ENCODE measurements around the gene EEA1.

The EEA1 gene

DNA sequence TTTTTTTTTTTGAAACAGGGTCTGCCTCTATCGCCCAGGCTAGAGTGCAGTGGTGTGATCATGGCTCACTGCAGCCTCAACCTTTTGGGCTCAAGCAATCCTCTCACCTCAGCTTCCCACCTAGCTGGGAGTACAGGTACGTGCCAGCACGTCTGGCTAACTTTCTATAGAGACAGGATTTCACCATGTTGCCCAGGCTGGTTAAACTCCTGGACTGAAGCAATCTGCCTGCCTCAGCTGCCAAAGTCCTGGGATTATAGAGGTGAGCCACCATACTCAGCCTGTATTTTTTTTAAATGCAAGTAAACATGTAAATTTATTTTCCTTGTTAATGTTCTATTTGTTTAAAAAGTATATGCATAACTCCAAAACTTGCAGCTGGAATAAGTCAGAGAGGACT, 80.4 kb downstream of the EEA1 start:
- ChIA-PET CTCF (interaction anchor here (0.8 kb wide), 1 partner anchor 11 kb away, joined by 3 read pairs; no protein-coding TSS in a partner anchor), POLR2A (no interaction called here)
- TF ChIP-seq, protein P1, sequence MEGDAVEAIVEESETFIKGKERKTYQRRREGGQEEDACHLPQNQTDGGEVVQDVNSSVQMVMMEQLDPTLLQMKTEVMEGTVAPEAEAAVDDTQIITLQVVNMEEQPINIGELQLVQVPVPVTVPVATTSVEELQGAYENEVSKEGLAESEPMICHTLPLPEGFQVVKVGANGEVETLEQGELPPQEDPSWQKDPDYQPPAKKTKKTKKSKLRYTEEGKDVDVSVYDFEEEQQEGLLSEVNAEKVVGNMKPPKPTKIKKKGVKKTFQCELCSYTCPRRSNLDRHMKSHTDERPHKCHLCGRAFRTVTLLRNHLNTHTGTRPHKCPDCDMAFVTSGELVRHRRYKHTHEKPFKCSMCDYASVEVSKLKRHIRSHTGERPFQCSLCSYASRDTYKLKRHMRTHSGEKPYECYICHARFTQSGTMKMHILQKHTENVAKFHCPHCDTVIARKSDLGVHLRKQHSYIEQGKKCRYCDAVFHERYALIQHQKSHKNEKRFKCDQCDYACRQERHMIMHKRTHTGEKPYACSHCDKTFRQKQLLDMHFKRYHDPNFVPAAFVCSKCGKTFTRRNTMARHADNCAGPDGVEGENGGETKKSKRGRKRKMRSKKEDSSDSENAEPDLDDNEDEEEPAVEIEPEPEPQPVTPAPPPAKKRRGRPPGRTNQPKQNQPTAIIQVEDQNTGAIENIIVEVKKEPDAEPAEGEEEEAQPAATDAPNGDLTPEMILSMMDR (IDR thresholded peaks at IDR 0.05; ENCODE audit: control extremely low read depth, extremely low read depth, low read depth, missing control alignments), result no peak
- DNase-seq (ENCODE audit: extremely low spot score), result no peak

DNA sequence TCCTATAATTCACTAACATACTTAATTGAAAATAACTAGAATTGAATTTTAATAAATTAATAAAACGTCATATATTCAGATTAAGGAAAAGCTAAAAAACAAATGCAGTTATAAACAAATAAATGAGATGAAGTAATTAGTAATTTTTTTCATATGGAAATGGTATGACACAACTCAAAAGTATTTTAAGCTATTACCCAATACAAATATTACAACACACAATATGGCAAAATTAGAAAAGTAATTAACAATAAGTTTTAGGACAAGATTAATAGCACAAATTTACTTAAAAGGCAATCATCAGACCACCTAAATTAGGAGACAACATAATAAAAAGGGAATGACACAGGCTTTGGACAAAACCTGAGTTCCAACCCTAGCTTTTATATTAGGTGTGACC, 81.7 kb downstream of the EEA1 start:
- ChIA-PET CTCF (interaction anchor here (1.3 to 2.7 kb wide), 5 partner anchors 7 to 14 kb away, joined by 3 to 12 read pairs (median 5); no protein-coding TSS in a partner anchor), POLR2A (no interaction called here)
- DNase-seq (ENCODE audit: extremely low spot score), result no peak
- TF ChIP-seq, protein P1 (IDR thresholded peaks at IDR 0.05; ENCODE audit: control extremely low read depth, extremely low read depth, low read depth, missing control alignments), result no peak

DNA sequence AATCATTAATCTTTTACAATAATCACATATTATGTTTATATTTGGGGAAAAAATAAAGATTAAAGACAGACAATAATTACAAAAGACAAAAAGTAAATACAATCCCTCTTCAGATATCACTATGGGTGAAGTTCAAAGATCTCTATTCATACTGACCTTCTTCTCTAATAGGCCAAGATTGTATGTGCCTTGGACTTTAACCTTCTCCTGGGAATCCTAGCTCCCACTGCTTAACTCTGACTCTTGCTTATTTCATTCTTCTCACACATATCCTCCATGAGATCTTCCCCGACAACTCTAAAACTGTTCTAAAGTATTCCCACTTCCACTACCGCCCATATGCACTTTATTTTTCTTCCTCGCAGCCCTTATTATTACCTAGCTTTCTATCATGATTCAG, 83.8 kb downstream of the EEA1 start:
- no peak for DNase-seq (ENCODE audit: extremely low spot score)
- POLR2A ChIA-PET, result no interaction called here
- TF ChIP-seq, protein P1 (IDR thresholded peaks at IDR 0.05; ENCODE audit: control extremely low read depth, extremely low read depth, low read depth, missing control alignments), result no peak
- CTCF ChIA-PET, result interaction anchor here (1.0 to 2.7 kb wide), 6 partner anchors 10 to 1256 kb away, joined by 3 to 12 read pairs (median 4); no protein-coding TSS in a partner anchor

DNA sequence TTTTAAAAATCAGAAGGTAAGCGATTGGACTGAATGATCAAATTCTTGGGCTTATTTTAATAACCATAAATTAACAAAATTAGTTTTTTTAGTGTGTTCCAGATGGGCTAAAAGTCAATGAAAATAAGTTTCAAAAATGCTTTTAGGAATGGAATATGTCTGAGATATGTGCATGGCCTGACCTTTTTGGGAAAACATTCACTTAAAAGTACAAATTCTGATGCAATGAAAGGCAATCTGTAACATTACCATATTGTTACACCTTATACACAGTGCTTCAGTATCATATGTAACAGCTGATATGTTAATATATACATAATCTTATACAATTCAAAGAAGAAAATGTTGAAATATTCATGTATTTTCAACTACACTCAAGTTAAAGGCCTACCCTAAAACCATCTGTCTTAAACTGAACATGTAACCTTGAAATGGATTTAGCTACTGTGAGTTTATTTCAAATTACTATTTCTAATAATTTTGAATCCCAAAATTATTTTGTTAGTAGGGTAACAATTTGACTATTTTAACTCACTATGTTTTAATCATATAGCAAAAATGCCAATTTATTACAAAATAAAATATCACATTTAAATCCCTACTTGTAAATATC, 84.8 kb downstream of the EEA1 start:
- POLR2A ChIA-PET, result no interaction called here
- no peak for DNase-seq (ENCODE audit: extremely low spot score)
- CTCF ChIA-PET, result interaction anchor here (1.0 to 1.2 kb wide), 2 partner anchors 11 to 15 kb away, joined by 3 to 4 read pairs; no protein-coding TSS in a partner anchor
- TF ChIP-seq, protein P1 (IDR thresholded peaks at IDR 0.05; ENCODE audit: control extremely low read depth, extremely low read depth, low read depth, missing control alignments), result no peak

DNA sequence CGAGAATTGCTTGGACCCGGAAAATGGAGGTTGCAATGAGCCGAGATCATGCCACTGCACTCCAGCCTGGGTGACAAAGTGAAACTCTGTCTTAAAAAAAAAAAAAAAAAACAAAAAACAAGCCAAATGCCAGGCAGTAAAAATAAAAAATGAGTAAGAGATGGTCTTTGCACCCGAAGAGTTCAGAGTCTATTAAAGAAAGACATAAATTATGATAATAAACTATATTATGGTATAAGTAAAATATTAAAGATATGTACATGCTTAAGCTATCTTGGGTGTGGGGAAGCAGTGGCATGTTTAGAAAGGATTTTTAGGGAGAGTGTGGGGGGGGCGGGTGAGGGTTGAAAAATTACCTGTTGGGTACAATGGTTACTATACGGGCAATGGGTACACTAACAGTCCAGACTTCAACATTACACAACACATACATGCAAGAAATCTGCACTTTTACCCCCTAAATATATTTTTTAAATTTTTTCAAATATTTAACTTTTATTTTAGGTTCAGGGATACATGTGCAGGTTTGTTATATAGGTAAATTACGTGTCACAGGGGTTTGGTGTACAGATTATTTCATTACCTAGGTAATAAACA, 99.3 kb downstream of the EEA1 start:
- POLR2A ChIA-PET, result no interaction called here
- CTCF ChIA-PET, result interaction anchor here (1.0 kb wide), 1 partner anchor 16 kb away, joined by 3 read pairs; no protein-coding TSS in a partner anchor
- no peak for DNase-seq (ENCODE audit: extremely low spot score)
- TF ChIP-seq, protein P1 (IDR thresholded peaks at IDR 0.05; ENCODE audit: control extremely low read depth, extremely low read depth, low read depth, missing control alignments), result no peak

DNA sequence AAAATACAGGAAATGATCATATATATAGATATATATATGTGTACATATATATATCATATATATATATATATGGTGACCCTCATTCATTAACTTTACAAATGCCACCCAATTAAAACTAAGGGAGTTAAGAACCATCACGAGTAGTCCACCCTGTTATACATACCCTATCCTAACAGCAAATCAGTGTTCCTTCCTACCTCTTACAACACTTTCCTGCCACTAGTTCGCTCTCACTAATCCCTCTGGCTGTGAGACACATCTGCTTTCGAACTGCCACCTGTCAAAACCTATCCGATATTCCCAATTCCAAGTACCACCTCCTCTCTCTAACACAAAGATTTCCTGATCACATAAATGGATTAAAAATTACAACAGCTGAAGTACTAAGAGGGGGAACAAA, 100.5 kb downstream of the EEA1 start:
- CTCF ChIA-PET, result interaction anchor here (2.3 kb wide), 1 partner anchor 13 kb away, joined by 7 read pairs; no protein-coding TSS in a partner anchor

More for the DNA sequence above, 100.5 kb downstream of the EEA1 start:
- TF ChIP-seq, protein P1 (IDR thresholded peaks at IDR 0.05; ENCODE audit: control extremely low read depth, extremely low read depth, low read depth, missing control alignments), result no peak
- POLR2A ChIA-PET, result no interaction called here
- DNase-seq (ENCODE audit: extremely low spot score), result no peak

All from GM10248 (cell line).